DND-41 (cell line): Measurements from ENCODE around the gene UBL4B.

ENCODE experiments used
- EZH2 ChIP-seq: IDR thresholded peaks from 3 replicates; pipeline ENCODE4 v1.6.1; 2012; ENCODE audit warnings: borderline replicate concordance, low read depth, mild to moderate bottlenecking, moderate library complexity, low read length, inconsistent platforms; ENCODE audit not compliant: severe bottlenecking
- TF ChIP-seq, protein P1 (sequence below): IDR thresholded peaks from 2 replicates; pipeline ENCODE4 v1.5.1; 2012; ENCODE audit warnings: borderline replicate concordance, low read length, moderate library complexity, mild to moderate bottlenecking; ENCODE audit not compliant: poor library complexity, severe bottlenecking; ENCODE audit errors: extremely low read depth

DNA sequence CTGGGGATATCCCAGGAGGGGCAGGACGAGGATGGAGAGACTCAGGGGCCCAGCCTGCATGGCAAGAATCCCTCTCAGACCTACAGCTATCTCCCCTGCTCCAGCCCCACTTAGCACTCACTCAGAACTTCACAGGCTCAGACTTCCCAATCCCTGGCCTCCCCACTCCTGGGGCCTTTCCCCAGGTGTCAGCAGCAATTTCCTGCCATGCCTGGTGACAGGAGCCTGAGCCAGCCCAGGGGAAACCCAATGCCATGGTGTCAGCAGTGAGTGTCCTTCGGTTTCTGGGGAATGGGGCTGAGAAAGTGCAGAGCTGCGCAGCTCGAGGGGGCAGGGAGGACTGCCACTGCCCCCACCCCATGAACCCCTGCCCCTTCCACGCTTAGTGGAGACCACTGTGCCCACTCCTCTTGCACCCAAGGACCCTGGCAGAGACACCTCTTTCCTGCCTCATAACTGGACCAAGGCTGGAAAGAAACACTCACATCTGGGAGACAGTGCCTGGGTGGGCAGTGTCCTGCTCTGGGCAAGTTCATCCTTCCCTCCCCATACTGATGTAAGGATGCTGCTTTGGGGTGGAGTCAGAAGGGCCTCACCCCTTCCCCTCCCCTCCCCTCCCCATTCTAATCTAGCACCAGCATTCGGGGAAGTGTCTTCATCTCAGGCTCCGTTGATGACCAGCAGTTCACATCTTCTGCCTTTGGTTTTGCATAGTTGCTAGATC, 17.1 kb upstream of the UBL4B start:
- TF ChIP-seq, protein P1, sequence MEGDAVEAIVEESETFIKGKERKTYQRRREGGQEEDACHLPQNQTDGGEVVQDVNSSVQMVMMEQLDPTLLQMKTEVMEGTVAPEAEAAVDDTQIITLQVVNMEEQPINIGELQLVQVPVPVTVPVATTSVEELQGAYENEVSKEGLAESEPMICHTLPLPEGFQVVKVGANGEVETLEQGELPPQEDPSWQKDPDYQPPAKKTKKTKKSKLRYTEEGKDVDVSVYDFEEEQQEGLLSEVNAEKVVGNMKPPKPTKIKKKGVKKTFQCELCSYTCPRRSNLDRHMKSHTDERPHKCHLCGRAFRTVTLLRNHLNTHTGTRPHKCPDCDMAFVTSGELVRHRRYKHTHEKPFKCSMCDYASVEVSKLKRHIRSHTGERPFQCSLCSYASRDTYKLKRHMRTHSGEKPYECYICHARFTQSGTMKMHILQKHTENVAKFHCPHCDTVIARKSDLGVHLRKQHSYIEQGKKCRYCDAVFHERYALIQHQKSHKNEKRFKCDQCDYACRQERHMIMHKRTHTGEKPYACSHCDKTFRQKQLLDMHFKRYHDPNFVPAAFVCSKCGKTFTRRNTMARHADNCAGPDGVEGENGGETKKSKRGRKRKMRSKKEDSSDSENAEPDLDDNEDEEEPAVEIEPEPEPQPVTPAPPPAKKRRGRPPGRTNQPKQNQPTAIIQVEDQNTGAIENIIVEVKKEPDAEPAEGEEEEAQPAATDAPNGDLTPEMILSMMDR: no peak
- no peak for TF ChIP-seq EZH2
